Measurements from ENCODE around the gene CDON.

CDON gene

DNA sequence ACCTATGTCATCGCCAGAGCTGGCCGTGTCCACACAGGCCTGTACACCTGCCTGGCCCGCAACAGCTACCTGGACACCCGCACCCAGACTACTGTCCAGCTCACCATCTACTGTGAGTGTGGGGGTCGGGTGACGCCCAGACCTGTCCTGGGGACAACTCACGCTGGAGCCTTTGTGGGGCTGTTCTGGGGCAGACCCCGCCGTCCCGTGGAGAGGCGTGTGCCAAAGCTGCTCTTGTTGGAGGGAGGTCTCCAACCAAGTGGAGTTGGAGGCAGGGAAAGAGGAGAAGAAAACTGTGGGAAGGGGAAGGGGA lies 112.5 kb downstream of the CDON start:
- H3K9ac ChIP-seq (ENCODE audit: low read length), result no peak overlapping the region
- no peak overlapping the region for H3K4me3 ChIP-seq (ENCODE audit: low read depth, low read length, poor library complexity, severe bottlenecking)
- H3F3A ChIP-seq (ENCODE audit: insufficient read depth, low read length), result no peaks in the 10 kb centered on the region
- no peak overlapping the region for H3K27ac ChIP-seq (ENCODE audit: low read depth, low read length, poor library complexity, severe bottlenecking)
- no peaks in the 10 kb centered on the region for H3K79me2 ChIP-seq (ENCODE audit: insufficient read depth, low read length)
- no peaks in the 10 kb centered on the region for H3K4me1 ChIP-seq (ENCODE audit: insufficient read depth, low read length, severe bottlenecking)
- no peaks in the 10 kb centered on the region for H3K9me3 ChIP-seq (ENCODE audit: low read length)
- H3K27me3 ChIP-seq (ENCODE audit: insufficient read depth, low read length), result no peaks in the 10 kb centered on the region
- H4K20me1 ChIP-seq (ENCODE audit: insufficient read depth, low read length), result no peaks in the 10 kb centered on the region
- no peaks in the 10 kb centered on the region for H3K36me3 ChIP-seq (ENCODE audit: insufficient read depth, low read length)
- no peak overlapping the region for H2AFZ ChIP-seq (ENCODE audit: low read length)
- H3K4me2 ChIP-seq (ENCODE audit: low read length), result no peak overlapping the region
- TF ChIP-seq, protein P1, sequence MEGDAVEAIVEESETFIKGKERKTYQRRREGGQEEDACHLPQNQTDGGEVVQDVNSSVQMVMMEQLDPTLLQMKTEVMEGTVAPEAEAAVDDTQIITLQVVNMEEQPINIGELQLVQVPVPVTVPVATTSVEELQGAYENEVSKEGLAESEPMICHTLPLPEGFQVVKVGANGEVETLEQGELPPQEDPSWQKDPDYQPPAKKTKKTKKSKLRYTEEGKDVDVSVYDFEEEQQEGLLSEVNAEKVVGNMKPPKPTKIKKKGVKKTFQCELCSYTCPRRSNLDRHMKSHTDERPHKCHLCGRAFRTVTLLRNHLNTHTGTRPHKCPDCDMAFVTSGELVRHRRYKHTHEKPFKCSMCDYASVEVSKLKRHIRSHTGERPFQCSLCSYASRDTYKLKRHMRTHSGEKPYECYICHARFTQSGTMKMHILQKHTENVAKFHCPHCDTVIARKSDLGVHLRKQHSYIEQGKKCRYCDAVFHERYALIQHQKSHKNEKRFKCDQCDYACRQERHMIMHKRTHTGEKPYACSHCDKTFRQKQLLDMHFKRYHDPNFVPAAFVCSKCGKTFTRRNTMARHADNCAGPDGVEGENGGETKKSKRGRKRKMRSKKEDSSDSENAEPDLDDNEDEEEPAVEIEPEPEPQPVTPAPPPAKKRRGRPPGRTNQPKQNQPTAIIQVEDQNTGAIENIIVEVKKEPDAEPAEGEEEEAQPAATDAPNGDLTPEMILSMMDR (IDR thresholded peaks at IDR 0.05; ENCODE audit: low read length), result no peak
- TF ChIP-seq EZH2 (IDR thresholded peaks at IDR 0.05; ENCODE audit: borderline replicate concordance, low read length), result no peak
- no peaks in the 10 kb centered on the region for H3K9me2 ChIP-seq (ENCODE audit: low read depth, low read length)

DNA sequence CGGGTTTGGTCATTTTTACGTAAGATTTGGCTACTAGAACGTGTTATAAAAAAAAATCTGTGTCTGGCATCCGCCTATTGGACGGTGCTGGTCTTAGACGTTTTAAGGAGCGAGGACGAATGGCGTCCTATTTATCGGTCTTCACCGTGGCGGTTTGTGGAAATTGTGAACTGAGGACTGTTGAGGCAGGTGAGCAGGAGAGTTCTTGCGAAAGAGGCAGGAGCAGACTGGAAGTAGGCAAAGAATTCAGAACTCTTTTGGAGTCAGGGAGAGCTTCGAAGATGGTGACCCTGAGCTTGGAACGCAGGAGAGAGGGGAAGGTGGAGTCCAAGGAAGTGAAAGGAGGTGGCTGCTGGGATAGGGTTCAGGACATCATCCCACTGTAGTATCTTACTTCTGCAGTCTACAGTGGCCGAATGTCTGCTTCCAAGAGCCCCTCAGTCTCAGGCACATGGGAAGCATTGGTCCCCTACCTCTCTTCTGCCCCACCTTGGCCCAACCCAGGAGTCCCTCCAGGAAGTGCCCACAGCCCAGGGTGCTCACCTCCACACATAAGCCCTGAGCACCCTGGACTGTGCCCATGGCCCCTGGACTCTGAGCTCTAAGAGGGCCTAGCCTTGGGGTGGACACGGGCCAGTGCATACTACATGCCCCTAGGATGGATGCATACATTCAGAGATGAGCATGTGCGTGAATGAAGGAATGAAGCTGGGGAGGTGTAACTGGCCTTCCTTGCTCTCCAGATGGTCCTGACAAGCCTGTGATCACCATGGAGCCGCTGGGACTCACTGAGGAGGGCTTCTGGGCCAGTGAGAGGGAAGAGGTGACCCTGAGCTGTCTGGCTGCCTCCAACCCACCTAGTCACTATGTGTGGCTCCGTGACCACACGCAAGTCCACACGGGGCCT lies 113.1 kb downstream of the CDON start:
- H3K27ac ChIP-seq (ENCODE audit: low read depth, low read length, poor library complexity, severe bottlenecking), result no peak overlapping the region
- no peaks in the 10 kb centered on the region for H4K20me1 ChIP-seq (ENCODE audit: insufficient read depth, low read length)
- no peaks in the 10 kb centered on the region for H3K79me2 ChIP-seq (ENCODE audit: insufficient read depth, low read length)
- no peaks in the 10 kb centered on the region for H3K27me3 ChIP-seq (ENCODE audit: insufficient read depth, low read length)
- no peak overlapping the region for H2AFZ ChIP-seq (ENCODE audit: low read length)
- no peaks in the 10 kb centered on the region for H3K9me2 ChIP-seq (ENCODE audit: low read depth, low read length)
- no peak overlapping the region for H3K4me3 ChIP-seq (ENCODE audit: low read depth, low read length, poor library complexity, severe bottlenecking)
- H3K9ac ChIP-seq (ENCODE audit: low read length), result no peak overlapping the region
- H3F3A ChIP-seq (ENCODE audit: insufficient read depth, low read length), result no peaks in the 10 kb centered on the region
- no peaks in the 10 kb centered on the region for H3K4me1 ChIP-seq (ENCODE audit: insufficient read depth, low read length, severe bottlenecking)
- H3K9me3 ChIP-seq (ENCODE audit: low read length), result no peaks in the 10 kb centered on the region
- no peak overlapping the region for H3K4me2 ChIP-seq (ENCODE audit: low read length)
- TF ChIP-seq, protein P1 (IDR thresholded peaks at IDR 0.05; ENCODE audit: low read length), result no peak
- TF ChIP-seq EZH2 (IDR thresholded peaks at IDR 0.05; ENCODE audit: borderline replicate concordance, low read length), result no peak
- H3K36me3 ChIP-seq (ENCODE audit: insufficient read depth, low read length), result no peaks in the 10 kb centered on the region

DNA sequence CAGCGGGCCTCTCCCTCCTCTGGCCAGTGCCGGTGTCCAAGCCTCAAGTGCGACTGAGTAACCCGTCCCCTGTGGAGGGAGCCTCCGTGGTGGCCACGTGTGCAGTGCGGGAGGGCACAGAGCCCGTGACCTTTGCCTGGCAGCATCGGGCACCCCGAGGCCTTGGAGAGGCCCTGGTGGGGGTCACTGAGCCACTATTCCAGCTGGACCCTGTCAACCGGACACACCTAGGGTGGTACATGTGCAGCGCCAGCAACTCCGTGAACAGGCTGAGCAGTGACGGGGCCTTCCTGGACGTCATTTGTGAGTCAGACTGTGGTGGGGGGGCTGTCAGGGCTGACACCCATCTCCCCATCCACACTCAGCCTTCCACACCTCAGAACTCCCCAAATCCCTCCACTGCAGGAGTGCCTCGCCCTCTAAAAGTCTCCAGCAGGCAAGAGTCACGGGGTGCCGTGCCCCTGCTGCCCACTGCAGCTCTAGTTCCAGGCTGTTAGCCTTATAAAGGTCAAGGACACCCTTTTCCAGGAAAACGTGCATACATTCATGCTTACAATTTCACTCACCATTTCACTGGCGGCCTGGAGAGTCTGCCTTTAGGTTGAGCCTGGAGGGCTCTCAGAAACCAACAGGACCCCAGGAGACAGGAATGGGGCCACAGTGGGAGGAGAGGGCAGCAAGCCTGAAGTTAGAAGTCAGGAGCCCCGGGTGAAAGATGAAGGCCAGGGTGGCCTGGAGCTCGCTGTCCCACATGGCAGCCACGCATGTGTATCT lies 114.2 kb downstream of the CDON start:
- Histone ChIP-seq H3K27ac (ENCODE audit: low read depth, low read length, poor library complexity, severe bottlenecking) (no peak overlapping the region), H3K27me3 (ENCODE audit: insufficient read depth, low read length) (no peaks in the 10 kb centered on the region), H3K9me3 (ENCODE audit: low read length) (no peaks in the 10 kb centered on the region), H2AFZ (ENCODE audit: low read length) (no peak overlapping the region), H3K9me2 (ENCODE audit: low read depth, low read length) (no peaks in the 10 kb centered on the region), H3K9ac (ENCODE audit: low read length) (no peak overlapping the region), H3K36me3 (ENCODE audit: insufficient read depth, low read length) (no peaks in the 10 kb centered on the region), H4K20me1 (ENCODE audit: insufficient read depth, low read length) (no peaks in the 10 kb centered on the region), H3K4me2 (ENCODE audit: low read length) (no peak overlapping the region), H3K79me2 (ENCODE audit: insufficient read depth, low read length) (no peaks in the 10 kb centered on the region), H3F3A (ENCODE audit: insufficient read depth, low read length) (no peaks in the 10 kb centered on the region), H3K4me3 (ENCODE audit: low read depth, low read length, poor library complexity, severe bottlenecking) (no peak overlapping the region), H3K4me1 (ENCODE audit: insufficient read depth, low read length, severe bottlenecking) (no peaks in the 10 kb centered on the region)
- TF ChIP-seq EZH2 (IDR thresholded peaks at IDR 0.05; ENCODE audit: borderline replicate concordance, low read length), result no peak
- TF ChIP-seq, protein P1 (IDR thresholded peaks at IDR 0.05; ENCODE audit: low read length), result no peak
